Keratinocyte (primary cell): ENCODE data around the gene CTNNA2. TPM values are rescaled to one million over a fixed set of nuclear protein-coding genes. Genes with fewer than 3 reads are reported as not detected.

Source experiments
- DNase-seq: peaks from one replicate; pipeline ENCODE4 v3.0.0-alpha.2; 2011; ENCODE audit warnings: low read depth, missing footprints, low spot score
- FAIRE-seq: peaks from 2 replicates; lab custom pipeline; 2011; peaks lifted over from hg19 to GRCh38; lab: Jason Lieb, UNC
- H2AFZ ChIP-seq: 2 replicates; pipeline ENCODE4 v1.6.0; 2012; ENCODE audit warnings: low read length, control low read depth, inconsistent platforms; ENCODE audit not compliant: control insufficient read depth
- H3K27ac ChIP-seq: 2 replicates; pipeline ENCODE4 v1.5.1; 2011; ENCODE audit warnings: low read length; ENCODE audit not compliant: control insufficient read depth, insufficient read depth
- H3K27me3 ChIP-seq: 3 replicates; pipeline ENCODE4 v1.6.0; 2011; ENCODE audit warnings: low read length; ENCODE audit not compliant: control insufficient read depth, insufficient read depth; ENCODE audit errors: extremely low read depth
- H3K36me3 ChIP-seq, 2 experiments: 2 replicates in 1 of 2; 3 replicates in 1 of 2; pipeline ENCODE4 v1.5.1; 2011; ENCODE audit warnings: low read length in 2 of 2, mild to moderate bottlenecking in 1 of 2; ENCODE audit not compliant: control insufficient read depth in 2 of 2, insufficient read depth in 2 of 2; ENCODE audit errors: extremely low read depth in 1 of 2
- H3K4me1 ChIP-seq: 3 replicates; pipeline ENCODE4 v1.5.1; 2011; ENCODE audit warnings: low read length; ENCODE audit not compliant: control insufficient read depth, insufficient read depth; ENCODE audit errors: extremely low read depth
- H3K4me2 ChIP-seq: 3 replicates; pipeline ENCODE4 v1.6.0; 2011; ENCODE audit warnings: low read depth, low read length; ENCODE audit not compliant: control insufficient read depth, insufficient read depth; ENCODE audit errors: extremely low read depth
- H3K4me3 ChIP-seq, 3 experiments: fragments of 200-600 bp in 1 of 3; sonication (generic) in 1 of 3; 2 replicates in 2 of 3; 3 replicates in 1 of 3; pipeline ENCODE4 v1.5.1; 2011 to 2016; ENCODE audit warnings: low read length in 3 of 3, mild to moderate bottlenecking in 3 of 3, control low read depth in 2 of 3, inconsistent platforms in 1 of 3, low read depth in 1 of 3, mixed read lengths in 1 of 3, mixed run types in 1 of 3, moderate library complexity in 1 of 3; ENCODE audit not compliant: control insufficient read depth in 2 of 3, insufficient read depth in 2 of 3; ENCODE audit errors: extremely low read depth in 1 of 3
- H3K79me2 ChIP-seq: 2 replicates; pipeline ENCODE4 v1.6.0; 2012; ENCODE audit warnings: low read length; ENCODE audit not compliant: control insufficient read depth, insufficient read depth
- H3K9ac ChIP-seq: 3 replicates; pipeline ENCODE4 v1.6.0; 2011; ENCODE audit warnings: low read length; ENCODE audit not compliant: control insufficient read depth, insufficient read depth; ENCODE audit errors: extremely low read depth
- H3K9me1 ChIP-seq: 3 replicates; pipeline ENCODE4 v1.6.0; 2011; ENCODE audit warnings: low read length; ENCODE audit not compliant: control insufficient read depth, insufficient read depth; ENCODE audit errors: extremely low read depth
- H3K9me3 ChIP-seq: 2 replicates; pipeline ENCODE4 v1.5.1; 2012; ENCODE audit warnings: low read depth, low read length; ENCODE audit not compliant: control insufficient read depth
- H4K20me1 ChIP-seq: 3 replicates; pipeline ENCODE4 v1.6.0; 2011; ENCODE audit warnings: low read length; ENCODE audit not compliant: control insufficient read depth, insufficient read depth; ENCODE audit errors: extremely low read depth
- CTCF ChIP-seq, 3 experiments: IDR thresholded peaks in 1 of 3; conservative IDR thresholded peaks in 1 of 3; optimal IDR thresholded peaks in 1 of 3; 2 replicates in 2 of 3; 3 replicates in 1 of 3; pipeline versions ENCODE3 to v1.5.1; 2011; ENCODE audit warnings: low read length in 3 of 3, mild to moderate bottlenecking in 3 of 3, moderate library complexity in 2 of 3, control low read depth in 1 of 3, inconsistent platforms in 1 of 3; ENCODE audit not compliant: insufficient read depth in 2 of 3; ENCODE audit errors: extremely low read depth in 1 of 3
- EZH2 ChIP-seq: IDR thresholded peaks from one replicate; pipeline ENCODE4 v1.6.1; 2012; ENCODE audit warnings: inconsistent platforms, mild to moderate bottlenecking, low read length, moderate library complexity
- dilution Hi-C: fragments of 300-500 bp; cut with MboI; formaldehyde crosslinking; loops from one replicate; pipeline ENCODE4 v1.7.0; 2020; ENCODE audit warnings: low sequenced_read_pairs; ENCODE audit not compliant: extremely low pct_ligation_motif_present
- polyA plus RNA-seq, 5 experiments: library from polyadenylated mRNA; depleted of rRNA in 3 of 5; stranded (reverse) in 3 of 5; stranded (forward) in 1 of 5; unstranded in 1 of 5; fragments of >200 nt; gene quantifications; 1 replicate in 1 of 5; 2 replicates in 3 of 5; 3 replicates in 1 of 5; pipeline versions ENCODE4 v1.2.1 to v1.2.3, GENCODE V29; 2011 to 2012; ENCODE audit warnings: missing spikeins in 2 of 5, low read depth in 1 of 5, low replicate concordance in 1 of 5

The CTNNA2 gene
- polyA plus RNA-seq, 1 donor (not counting 4 experiments of a cell fraction or from before 2014, with no cell fraction given), result not detected

GRCh38 chr2:79640001-79640400 is 127.2 kb downstream of the CTNNA2 start:
- no peaks in the 10 kb centered on the region for H3K36me3 ChIP-seq
- no peak overlapping the region for H2AFZ ChIP-seq
- no peak overlapping the region for H3K9ac ChIP-seq
- no peaks in the 10 kb centered on the region for H3K9me1 ChIP-seq
- dilution Hi-C loops, result no loop called here
- no peak for DNase-seq
- H3K4me1 ChIP-seq, result no peaks in the 10 kb centered on the region
- FAIRE-seq, result no peak
- no peak overlapping the region for H3K4me3 ChIP-seq
- no peaks in the 10 kb centered on the region for H3K9me3 ChIP-seq
- no peaks in the 10 kb centered on the region for H3K27me3 ChIP-seq
- TF ChIP-seq CTCF (optimal IDR thresholded peaks at IDR 0.05 in 1 of 3, IDR thresholded peaks at IDR 0.05 in 1 of 3, conservative IDR thresholded peaks at IDR 0.05 in 1 of 3; ENCODE audit: extremely low read depth in 1 of 3, insufficient read depth in 2 of 3, low read length in 3 of 3) (no peak), EZH2 (no peak)
- H4K20me1 ChIP-seq, result no peaks in the 10 kb centered on the region
- no peak overlapping the region for H3K4me2 ChIP-seq
- H3K27ac ChIP-seq, result no peak overlapping the region
- no peaks in the 10 kb centered on the region for H3K79me2 ChIP-seq

GRCh38 chr2:79649531-79649930 is 136.7 kb downstream of the CTNNA2 start:
- no peaks in the 10 kb centered on the region for H4K20me1 ChIP-seq
- no peaks in the 10 kb centered on the region for H3K9me3 ChIP-seq
- DNase-seq (no peak), FAIRE-seq (no peak)
- no peaks in the 10 kb centered on the region for H3K27me3 ChIP-seq
- no peak overlapping the region for H3K4me2 ChIP-seq
- H3K36me3 ChIP-seq, result no peaks in the 10 kb centered on the region
- H3K9ac ChIP-seq, result no peak overlapping the region
- H3K4me1 ChIP-seq, result no peaks in the 10 kb centered on the region
- H2AFZ ChIP-seq, result no peak overlapping the region
- H3K4me3 ChIP-seq, result no peak overlapping the region
- no peaks in the 10 kb centered on the region for H3K79me2 ChIP-seq
- H3K9me1 ChIP-seq, result no peaks in the 10 kb centered on the region
- H3K27ac ChIP-seq, result no peak overlapping the region
- dilution Hi-C loops, result no loop called here
- TF ChIP-seq EZH2 (no peak), CTCF (optimal IDR thresholded peaks at IDR 0.05 in 1 of 3, IDR thresholded peaks at IDR 0.05 in 1 of 3, conservative IDR thresholded peaks at IDR 0.05 in 1 of 3; ENCODE audit: extremely low read depth in 1 of 3, insufficient read depth in 2 of 3, low read length in 3 of 3) (no peak)
